AG04450 (cell line): Measurements from ENCODE around the gene DGKI. TPM values are rescaled to one million over a fixed set of nuclear protein-coding genes. Genes with fewer than 3 reads are reported as not detected.

Experiments used
- CTCF ChIA-PET: fragments of 300-600, 350-600 bp; formaldehyde crosslinking; extraction: SDS; loops from one replicate; lab custom pipeline; 2022; ENCODE audit warnings: antibody characterized with exemption, inconsistent platforms; lab: Charles Lee
- POLR2A ChIA-PET: fragments of 350-600 bp; formaldehyde crosslinking; extraction: SDS; loops from one replicate; lab custom pipeline; 2021; ENCODE audit warnings: antibody characterized with exemption, inconsistent platforms; lab: Yijun Ruan, JAX
- DNase-seq: peaks from one replicate; pipeline ENCODE4 v3.0.0-alpha.2; 2011; ENCODE audit warnings: low read depth, low spot score
- H3K27ac ChIP-seq: one replicate; pipeline ENCODE4 v1.5.1; 2012; ENCODE audit warnings: low read depth, low read length, control low read depth
- H3K27me3 ChIP-seq: one replicate; pipeline ENCODE4 v1.6.0; 2012; ENCODE audit warnings: low read length; ENCODE audit not compliant: control insufficient read depth, insufficient read depth
- H3K4me3 ChIP-seq: 2 replicates; pipeline ENCODE4 v1.5.1; 2011; ENCODE audit warnings: mild to moderate bottlenecking, low read depth, low read length, control low read depth
- H3K9me3 ChIP-seq: 2 replicates; pipeline ENCODE4 v1.5.1; 2012; ENCODE audit warnings: low read length; ENCODE audit not compliant: control insufficient read depth, insufficient read depth
- polyA plus RNA-seq: library from polyadenylated mRNA; depleted of rRNA; stranded (reverse); fragments of >200 nt; gene quantifications from 2 replicates; pipeline ENCODE4 v1.2.3, GENCODE V29; 2011
- TF ChIP-seq, protein P1 (sequence below): IDR thresholded peaks from 2 replicates; pipeline ENCODE4 v1.5.1; 2011; ENCODE audit warnings: low read depth, low read length, control low read depth, inconsistent platforms

The DGKI gene
- polyA plus RNA-seq, 1 experiment, result 3.1 TPM

GRCh38 chr7:137862358-137862757 lies 15.6 kb upstream of the DGKI start:
- Histone ChIP-seq H3K9me3 (no peaks in the 10 kb centered on the region), H3K4me3 (no peak overlapping the region), H3K27ac (no peak overlapping the region), H3K27me3 (no peaks in the 10 kb centered on the region)
- TF ChIP-seq, protein P1, sequence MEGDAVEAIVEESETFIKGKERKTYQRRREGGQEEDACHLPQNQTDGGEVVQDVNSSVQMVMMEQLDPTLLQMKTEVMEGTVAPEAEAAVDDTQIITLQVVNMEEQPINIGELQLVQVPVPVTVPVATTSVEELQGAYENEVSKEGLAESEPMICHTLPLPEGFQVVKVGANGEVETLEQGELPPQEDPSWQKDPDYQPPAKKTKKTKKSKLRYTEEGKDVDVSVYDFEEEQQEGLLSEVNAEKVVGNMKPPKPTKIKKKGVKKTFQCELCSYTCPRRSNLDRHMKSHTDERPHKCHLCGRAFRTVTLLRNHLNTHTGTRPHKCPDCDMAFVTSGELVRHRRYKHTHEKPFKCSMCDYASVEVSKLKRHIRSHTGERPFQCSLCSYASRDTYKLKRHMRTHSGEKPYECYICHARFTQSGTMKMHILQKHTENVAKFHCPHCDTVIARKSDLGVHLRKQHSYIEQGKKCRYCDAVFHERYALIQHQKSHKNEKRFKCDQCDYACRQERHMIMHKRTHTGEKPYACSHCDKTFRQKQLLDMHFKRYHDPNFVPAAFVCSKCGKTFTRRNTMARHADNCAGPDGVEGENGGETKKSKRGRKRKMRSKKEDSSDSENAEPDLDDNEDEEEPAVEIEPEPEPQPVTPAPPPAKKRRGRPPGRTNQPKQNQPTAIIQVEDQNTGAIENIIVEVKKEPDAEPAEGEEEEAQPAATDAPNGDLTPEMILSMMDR, result no peak
- ChIA-PET POLR2A (interaction anchor here (0.6 kb wide), 1 partner anchor 52 kb away, joined by 5 read pairs; no protein-coding TSS in a partner anchor), CTCF (interaction anchor here (0.7 to 1.5 kb wide), 3 partner anchors 8 to 206 kb away, joined by 3 to 7 read pairs (median 3); no protein-coding TSS in a partner anchor)
- DNase-seq, result no peak

DNA sequence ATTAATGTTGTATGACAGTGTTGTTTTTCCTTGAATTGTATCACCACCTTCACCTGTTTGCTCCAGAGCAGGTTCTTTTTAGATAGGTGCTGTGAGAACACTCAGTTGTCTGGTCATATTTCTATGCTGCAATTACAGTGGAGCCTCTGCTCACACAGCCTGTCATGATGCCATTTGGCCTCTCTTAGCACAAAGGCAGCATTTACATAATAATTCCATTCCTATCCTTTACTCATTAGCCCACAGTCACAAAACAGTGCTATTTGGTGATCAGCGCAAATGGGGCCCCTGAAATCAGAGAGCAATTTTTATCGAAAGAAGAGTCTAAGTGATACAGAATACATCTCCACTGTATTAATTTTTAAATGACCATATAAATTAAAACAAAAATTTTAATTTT lies 13.8 kb upstream of the DGKI start:
- ChIA-PET CTCF (no interaction called here), POLR2A (no interaction called here)
- H3K9me3 ChIP-seq, result no peaks in the 10 kb centered on the region
- DNase-seq, result no peak
- H3K27ac ChIP-seq, result no peak overlapping the region
- TF ChIP-seq, protein P1, result no peak
- no peak overlapping the region for H3K4me3 ChIP-seq
- H3K27me3 ChIP-seq, result no peaks in the 10 kb centered on the region

- H3K4me3 ChIP-seq, result no peak overlapping the region
- H3K27ac ChIP-seq, result no peak overlapping the region
- H3K27me3 ChIP-seq, result no peaks in the 10 kb centered on the region
- ChIA-PET CTCF (interaction anchor here (0.7 kb wide), 1 partner anchor 197 kb away, joined by 4 read pairs; no protein-coding TSS in a partner anchor), POLR2A (no interaction called here)
- H3K9me3 ChIP-seq, result no peaks in the 10 kb centered on the region
- TF ChIP-seq, protein P1, result no peak
- no peak for DNase-seq
Measured at GRCh38 chr7:137853053-137853452, 6.3 kb upstream of the DGKI start.

GRCh38 chr7:137852108-137852507 lies 5.3 kb upstream of the DGKI start:
- TF ChIP-seq, protein P1, result no peak
- no peak overlapping the region for H3K27ac ChIP-seq
- H3K4me3 ChIP-seq, result no peak overlapping the region
- no peaks in the 10 kb centered on the region for H3K27me3 ChIP-seq
- no peak for DNase-seq
- ChIA-PET POLR2A (no interaction called here), CTCF (interaction anchor here (0.7 kb wide), 1 partner anchor 196 kb away, joined by 4 read pairs; no protein-coding TSS in a partner anchor)
- H3K9me3 ChIP-seq, result no peaks in the 10 kb centered on the region; the same call in 1 of the 2 replicates
